ENCODE results near the gene NAALAD2. TPM values are rescaled to one million over a fixed set of nuclear protein-coding genes. Genes with fewer than 3 reads are reported as not detected.
"Not testable (repeated sequence)": the region's sequence is repeated elsewhere in the genome, so short reads cannot be mapped to it uniquely, and the experiment has no call there.

NAALAD2 gene
- total RNA-seq, 1 donor from 2014 or later = not detected

DNA sequence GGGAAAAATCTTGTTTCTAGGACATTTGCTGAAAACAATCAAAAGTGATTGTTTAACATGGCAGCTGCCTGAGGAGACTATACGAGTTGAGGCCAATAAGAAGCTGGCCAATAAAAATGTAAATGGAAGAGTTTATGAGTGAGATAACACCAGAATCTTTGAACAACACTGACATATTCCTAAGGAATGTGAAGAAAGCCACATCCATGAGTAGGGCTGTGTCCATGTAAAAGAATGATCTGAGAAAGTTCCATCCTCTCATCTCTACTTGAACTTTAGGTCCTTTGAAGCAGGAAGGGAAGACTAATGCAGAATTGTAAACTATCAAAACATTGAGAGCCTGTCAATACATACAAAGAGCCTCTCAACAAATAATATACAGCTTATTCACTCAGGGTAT is 95.3 kb downstream of the NAALAD2 start:
- POLR2A ChIA-PET = no interaction called here
- TF ChIP-seq, protein P1, sequence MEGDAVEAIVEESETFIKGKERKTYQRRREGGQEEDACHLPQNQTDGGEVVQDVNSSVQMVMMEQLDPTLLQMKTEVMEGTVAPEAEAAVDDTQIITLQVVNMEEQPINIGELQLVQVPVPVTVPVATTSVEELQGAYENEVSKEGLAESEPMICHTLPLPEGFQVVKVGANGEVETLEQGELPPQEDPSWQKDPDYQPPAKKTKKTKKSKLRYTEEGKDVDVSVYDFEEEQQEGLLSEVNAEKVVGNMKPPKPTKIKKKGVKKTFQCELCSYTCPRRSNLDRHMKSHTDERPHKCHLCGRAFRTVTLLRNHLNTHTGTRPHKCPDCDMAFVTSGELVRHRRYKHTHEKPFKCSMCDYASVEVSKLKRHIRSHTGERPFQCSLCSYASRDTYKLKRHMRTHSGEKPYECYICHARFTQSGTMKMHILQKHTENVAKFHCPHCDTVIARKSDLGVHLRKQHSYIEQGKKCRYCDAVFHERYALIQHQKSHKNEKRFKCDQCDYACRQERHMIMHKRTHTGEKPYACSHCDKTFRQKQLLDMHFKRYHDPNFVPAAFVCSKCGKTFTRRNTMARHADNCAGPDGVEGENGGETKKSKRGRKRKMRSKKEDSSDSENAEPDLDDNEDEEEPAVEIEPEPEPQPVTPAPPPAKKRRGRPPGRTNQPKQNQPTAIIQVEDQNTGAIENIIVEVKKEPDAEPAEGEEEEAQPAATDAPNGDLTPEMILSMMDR (IDR thresholded peaks at IDR 0.05) = no peak
- DNase-seq (no peak), ATAC-seq (ENCODE audit: low read depth) (no peak)
- CTCF ChIA-PET = no interaction called here
- intact Hi-C loops (cut with micrococcal nuclease) = no loop called here
- Mint-ChIP-seq H3K36me3 (ENCODE audit: low read depth) (no peaks in the 10 kb centered on the region), H3K4me1 (no peaks in the 10 kb centered on the region), H3K4me3 (no peak overlapping the region), H3K9me3 (peaks cover 3% of the 10 kb centered on the region), H3K27me3 (peaks cover 18% of the 10 kb centered on the region), H3K27ac (no peak overlapping the region)

GRCh38 chr11:90234977-90235376 is 100.5 kb downstream of the NAALAD2 start:
- TF ChIP-seq, protein P1 (IDR thresholded peaks at IDR 0.05) = no peak
- ChIA-PET CTCF (no interaction called here), POLR2A (no interaction called here)
- H3K4me3 Mint-ChIP-seq = no peak overlapping the region
- no peak overlapping the region for H3K27ac Mint-ChIP-seq
- peaks cover 16% of the 10 kb centered on the region for H3K27me3 Mint-ChIP-seq
- H3K36me3 Mint-ChIP-seq (ENCODE audit: low read depth) = no peaks in the 10 kb centered on the region
- ATAC-seq (ENCODE audit: low read depth) = no peak
- intact Hi-C loops (cut with micrococcal nuclease) = no loop called here
- DNase-seq = no peak
- H3K4me1 Mint-ChIP-seq = no peaks in the 10 kb centered on the region
- H3K9me3 Mint-ChIP-seq = peaks cover 3% of the 10 kb centered on the region

- H3K4me3 Mint-ChIP-seq = no peak overlapping the region
- H3K9me3 Mint-ChIP-seq = peaks cover 3% of the 10 kb centered on the region
- intact Hi-C loops (cut with micrococcal nuclease) = no loop called here
- no peak for DNase-seq
- ChIA-PET POLR2A (no interaction called here), CTCF (no interaction called here)
- no peak overlapping the region for H3K27ac Mint-ChIP-seq
- no peaks in the 10 kb centered on the region for H3K4me1 Mint-ChIP-seq
- H3K27me3 Mint-ChIP-seq = peaks cover 14% of the 10 kb centered on the region
- ATAC-seq (ENCODE audit: low read depth) = no peak
- no peaks in the 10 kb centered on the region for H3K36me3 Mint-ChIP-seq (ENCODE audit: low read depth)
- TF ChIP-seq, protein P1 (IDR thresholded peaks at IDR 0.05) = no peak
These were observed 101.1 kb downstream of the NAALAD2 start for GRCh38 chr11:90235526-90235925.

GRCh38 chr11:90237004-90237403 is 102.5 kb downstream of the NAALAD2 start:
- H3K9me3 Mint-ChIP-seq = no peaks in the 10 kb centered on the region
- H3K27ac Mint-ChIP-seq = no peak overlapping the region
- TF ChIP-seq, protein P1 (IDR thresholded peaks at IDR 0.05) = no peak
- no peak overlapping the region for H3K4me3 Mint-ChIP-seq
- ChIA-PET POLR2A (no interaction called here), CTCF (no interaction called here)
- H3K27me3 Mint-ChIP-seq = peaks cover 15% of the 10 kb centered on the region
- intact Hi-C loops (cut with micrococcal nuclease) = no loop called here
- DNase-seq (no peak), ATAC-seq (ENCODE audit: low read depth) (no peak)
- H3K4me1 Mint-ChIP-seq = no peaks in the 10 kb centered on the region
- H3K36me3 Mint-ChIP-seq (ENCODE audit: low read depth) = no peaks in the 10 kb centered on the region

DNA sequence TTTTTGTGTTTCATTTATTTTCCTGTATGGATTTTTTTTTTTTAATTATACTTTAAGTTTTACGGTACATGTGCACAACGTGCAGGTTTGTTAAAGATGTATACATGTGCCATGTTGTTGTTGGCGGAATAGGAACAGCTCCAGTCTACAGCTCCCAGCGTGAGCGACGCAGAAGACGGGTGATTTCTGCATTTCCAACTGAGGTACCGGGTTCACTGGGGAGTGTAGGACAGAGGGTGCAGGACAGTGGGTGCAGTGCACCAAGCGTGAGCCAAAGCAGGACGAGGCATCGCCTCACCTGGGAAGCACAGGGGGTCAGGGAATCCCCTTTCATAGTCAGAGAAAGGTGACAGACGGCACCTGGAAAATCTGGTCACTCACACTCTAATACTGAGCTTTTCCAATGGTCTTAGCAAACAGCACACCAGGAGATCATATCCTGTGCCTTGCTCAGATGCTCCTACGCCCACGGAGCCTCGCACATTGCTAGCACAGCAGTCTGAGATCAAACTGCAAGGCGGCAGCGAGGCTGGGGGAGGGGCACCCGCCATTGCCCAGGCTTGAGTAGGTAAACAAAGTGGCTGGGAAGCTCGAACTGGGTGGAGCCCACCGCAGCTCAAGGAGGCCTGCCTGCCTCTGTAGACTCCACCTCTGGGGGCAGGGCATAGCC is 105.6 kb downstream of the NAALAD2 start:
- H3K4me3 Mint-ChIP-seq; intact Hi-C loops (cut with micrococcal nuclease); ATAC-seq (ENCODE audit: low read depth); H3K4me1 Mint-ChIP-seq; H3K27ac Mint-ChIP-seq; DNase-seq; H3K9me3 Mint-ChIP-seq; H3K36me3 Mint-ChIP-seq (ENCODE audit: low read depth); POLR2A ChIA-PET; CTCF ChIA-PET: not testable (repeated sequence)
- peaks cover 25% of the 10 kb centered on the region for H3K27me3 Mint-ChIP-seq

DNA sequence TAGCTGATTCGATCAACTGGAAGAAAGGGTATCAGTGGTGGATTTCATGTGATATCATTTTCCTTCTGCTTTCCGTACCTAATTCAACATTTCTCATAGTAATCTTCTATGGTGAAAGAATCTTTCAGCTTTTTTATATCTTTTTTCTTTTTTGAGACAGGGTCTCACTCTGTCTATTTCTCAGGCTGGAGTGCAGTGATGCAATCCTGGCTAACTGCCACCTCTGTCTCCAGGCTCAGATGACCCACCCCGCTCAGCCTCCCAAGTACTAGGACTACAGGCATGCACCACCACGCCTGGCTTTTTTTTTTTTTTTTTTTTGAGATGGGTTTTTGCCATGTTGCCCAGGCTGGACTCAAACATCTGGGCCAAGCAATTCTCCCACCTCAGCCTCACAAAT is 107.0 kb downstream of the NAALAD2 start:
- H3K9me3 Mint-ChIP-seq = no peaks in the 10 kb centered on the region
- TF ChIP-seq, protein P1 (IDR thresholded peaks at IDR 0.05) = no peak
- DNase-seq (no peak), ATAC-seq (ENCODE audit: low read depth) (no peak)
- intact Hi-C loops (cut with micrococcal nuclease) = no loop called here
- no peak overlapping the region for H3K27ac Mint-ChIP-seq
- H3K36me3 Mint-ChIP-seq (ENCODE audit: low read depth) = no peaks in the 10 kb centered on the region
- no peak overlapping the region for H3K4me3 Mint-ChIP-seq
- no peaks in the 10 kb centered on the region for H3K4me1 Mint-ChIP-seq
- ChIA-PET POLR2A (no interaction called here), CTCF (no interaction called here)
- H3K27me3 Mint-ChIP-seq = peaks cover 27% of the 10 kb centered on the region

Measured in activated B cell treated with CpG ODN at 0.5 μM for 24 hours (primary cell).